T-helper 2 cell (primary cell): ENCODE measurements around the gene TOE1.
"Not testable (repeated sequence)": the region's sequence is repeated elsewhere in the genome, so short reads cannot be mapped to it uniquely, and the experiment has no call there.

Experiments
- DNase-seq, 5 experiments: peaks; one replicate each; pipeline versions ENCODE4 v3.0.0 to v3.0.0-alpha.2; 2012 to 2022

Gene TOE1

GRCh38 chr1:45355683-45356082 is 15.7 kb downstream of the TOE1 start:
- DNase-seq = no peak

GRCh38 chr1:45356186-45356585 is 16.2 kb downstream of the TOE1 start:
- no peak for DNase-seq

- DNase-seq = peak in 3 of 5 experiments; percentile 15 to 63 (median 18)
These were observed 20.0 kb downstream of the TOE1 start for GRCh38 chr1:45359882-45360513.

- not testable (repeated sequence) for DNase-seq
These were observed 21.0 kb downstream of the TOE1 start for GRCh38 chr1:45360981-45361380.

GRCh38 chr1:45364294-45364693 is 24.3 kb downstream of the TOE1 start:
- DNase-seq = no peak

- DNase-seq = no peak
These were observed 25.1 kb downstream of the TOE1 start for GRCh38 chr1:45365051-45365450.

- no peak for DNase-seq
These were observed 30.6 kb downstream of the TOE1 start for GRCh38 chr1:45370575-45370974.

GRCh38 chr1:45373573-45373972 is 33.6 kb downstream of the TOE1 start:
- no peak for DNase-seq

- DNase-seq = no peak
These were observed 35.4 kb downstream of the TOE1 start for GRCh38 chr1:45375104-45376090.

- DNase-seq = no peak
These were observed 38.2 kb downstream of the TOE1 start for GRCh38 chr1:45378184-45378583.

- no peak for DNase-seq
These were observed 39.6 kb downstream of the TOE1 start for GRCh38 chr1:45379524-45379923.

GRCh38 chr1:45380125-45380524 is 40.2 kb downstream of the TOE1 start:
- no peak for DNase-seq

GRCh38 chr1:45380730-45381129 is 40.8 kb downstream of the TOE1 start:
- no peak for DNase-seq

GRCh38 chr1:45381243-45381642 is 41.3 kb downstream of the TOE1 start:
- no peak for DNase-seq

GRCh38 chr1:45383191-45383590 is 43.2 kb downstream of the TOE1 start:
- DNase-seq = no peak

- not testable (repeated sequence) for DNase-seq
These were observed 44.2 kb downstream of the TOE1 start for GRCh38 chr1:45384213-45384612.

GRCh38 chr1:45385302-45385701 is 45.3 kb downstream of the TOE1 start:
- DNase-seq = no peak

- no peak for DNase-seq
These were observed 46.2 kb downstream of the TOE1 start for GRCh38 chr1:45386219-45386618.
